ENCODE data around the gene ODAD4.

ODAD4 gene

DNA sequence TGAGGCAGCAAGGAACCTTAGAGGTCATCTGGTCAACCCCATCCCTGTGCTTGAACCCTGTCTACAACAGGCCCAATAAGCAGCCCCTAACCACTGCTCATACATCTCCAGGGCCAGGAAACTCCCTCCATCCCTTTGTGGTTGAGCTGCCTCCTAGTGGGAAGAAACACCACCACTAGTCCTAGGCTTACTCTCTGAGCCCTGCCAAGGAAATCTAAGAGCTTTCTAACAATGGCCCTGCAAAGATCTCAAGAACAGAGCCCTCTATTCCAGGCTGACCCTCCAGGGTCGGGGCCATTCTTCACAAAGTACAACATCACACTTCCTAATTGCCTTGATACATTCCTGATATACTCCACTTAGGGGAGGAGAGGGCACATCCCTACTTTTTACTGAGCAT lies 17.5 kb upstream of the ODAD4 start:
- H3K27ac ChIP-seq (ENCODE audit: insufficient read depth, low read length, poor library complexity, severe bottlenecking): no peak overlapping the region
- peaks cover 53% of the 10 kb centered on the region for H3K36me3 ChIP-seq (ENCODE audit: control insufficient read depth, insufficient read depth, low read length)
- peaks cover 8% of the 10 kb centered on the region for H3K4me1 ChIP-seq (ENCODE audit: control insufficient read depth, insufficient read depth, low read length, poor library complexity, severe bottlenecking)
- DNase-seq: no peak
- no peaks in the 10 kb centered on the region for H3K27me3 ChIP-seq (replicated peaks; ENCODE audit: control insufficient read depth, insufficient read depth, low read length, poor library complexity, severe bottlenecking)
- H3K9me3 ChIP-seq (ENCODE audit: control insufficient read depth, low read length): no peaks in the 10 kb centered on the region
- H3K4me3 ChIP-seq (ENCODE audit: insufficient read depth, low read depth, low read length, poor library complexity, severe bottlenecking): no peak overlapping the region

- DNase-seq: no peak
- no peak overlapping the region for H3K4me3 ChIP-seq (ENCODE audit: insufficient read depth, low read depth, low read length, poor library complexity, severe bottlenecking)
- peaks cover 9% of the 10 kb centered on the region for H3K4me1 ChIP-seq (ENCODE audit: control insufficient read depth, insufficient read depth, low read length, poor library complexity, severe bottlenecking)
- no peaks in the 10 kb centered on the region for H3K9me3 ChIP-seq (ENCODE audit: control insufficient read depth, low read length)
- H3K36me3 ChIP-seq (ENCODE audit: control insufficient read depth, insufficient read depth, low read length): peaks cover 51% of the 10 kb centered on the region
- H3K27me3 ChIP-seq (replicated peaks; ENCODE audit: control insufficient read depth, insufficient read depth, low read length, poor library complexity, severe bottlenecking): no peaks in the 10 kb centered on the region
- H3K27ac ChIP-seq (ENCODE audit: insufficient read depth, low read length, poor library complexity, severe bottlenecking): no peak overlapping the region
Measured at GRCh38 chr17:41913798-41914197, 16.6 kb upstream of the ODAD4 start.

DNA sequence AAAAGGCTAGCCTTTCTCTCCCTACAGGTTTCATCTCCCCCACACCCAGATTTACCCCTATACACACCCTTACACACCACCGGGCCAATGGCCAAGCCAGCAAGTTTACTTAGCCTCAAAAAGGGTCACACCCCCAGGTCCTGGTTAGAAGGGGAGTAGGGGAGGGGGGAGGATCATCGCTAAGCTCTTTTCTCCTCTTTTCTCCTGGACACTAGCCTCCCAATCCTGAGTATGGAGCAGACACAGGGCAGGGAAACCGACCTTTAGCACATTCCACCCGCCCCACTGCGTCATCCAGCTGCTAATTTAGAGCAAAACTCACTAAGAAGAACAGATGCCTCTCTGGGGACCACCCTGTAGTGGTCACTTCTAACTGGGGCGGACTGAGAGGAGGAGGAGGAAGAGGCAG lies 16.1 kb upstream of the ODAD4 start:
- H3K4me1 ChIP-seq (ENCODE audit: control insufficient read depth, insufficient read depth, low read length, poor library complexity, severe bottlenecking): peaks cover 9% of the 10 kb centered on the region
- no peaks in the 10 kb centered on the region for H3K27me3 ChIP-seq (replicated peaks; ENCODE audit: control insufficient read depth, insufficient read depth, low read length, poor library complexity, severe bottlenecking)
- DNase-seq: no peak
- H3K36me3 ChIP-seq (ENCODE audit: control insufficient read depth, insufficient read depth, low read length): peaks cover 46% of the 10 kb centered on the region
- no peak overlapping the region for H3K4me3 ChIP-seq (ENCODE audit: insufficient read depth, low read depth, low read length, poor library complexity, severe bottlenecking)
- H3K27ac ChIP-seq (ENCODE audit: insufficient read depth, low read length, poor library complexity, severe bottlenecking): no peak overlapping the region
- no peaks in the 10 kb centered on the region for H3K9me3 ChIP-seq (ENCODE audit: control insufficient read depth, low read length)

DNA sequence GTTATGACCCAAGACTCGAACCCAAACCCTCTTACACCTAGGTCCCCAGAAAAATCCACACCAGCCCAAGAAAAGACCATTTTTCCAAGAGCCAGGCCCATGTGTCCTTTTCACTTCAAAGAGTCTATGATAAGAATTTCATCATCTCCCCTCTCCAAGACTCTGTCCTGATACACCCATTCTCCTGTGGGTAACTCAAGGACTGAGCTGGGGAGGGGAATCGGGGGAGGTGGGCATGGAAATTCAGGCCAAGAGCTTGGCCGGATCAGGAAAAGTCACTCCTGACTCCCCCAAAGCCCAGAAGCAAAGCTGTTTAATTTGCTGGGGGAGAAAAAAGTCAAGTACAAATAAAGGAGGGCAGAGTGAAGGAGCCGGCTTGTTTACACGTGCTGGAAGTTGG lies 15.4 kb upstream of the ODAD4 start:
- no peaks in the 10 kb centered on the region for H3K9me3 ChIP-seq (ENCODE audit: control insufficient read depth, low read length)
- H3K27me3 ChIP-seq (replicated peaks; ENCODE audit: control insufficient read depth, insufficient read depth, low read length, poor library complexity, severe bottlenecking): no peaks in the 10 kb centered on the region
- H3K27ac ChIP-seq (ENCODE audit: insufficient read depth, low read length, poor library complexity, severe bottlenecking): no peak overlapping the region
- H3K4me3 ChIP-seq (ENCODE audit: insufficient read depth, low read depth, low read length, poor library complexity, severe bottlenecking): no peak overlapping the region
- peaks cover 9% of the 10 kb centered on the region for H3K4me1 ChIP-seq (ENCODE audit: control insufficient read depth, insufficient read depth, low read length, poor library complexity, severe bottlenecking)
- no peak for DNase-seq
- H3K36me3 ChIP-seq (ENCODE audit: control insufficient read depth, insufficient read depth, low read length): peaks cover 39% of the 10 kb centered on the region

DNA sequence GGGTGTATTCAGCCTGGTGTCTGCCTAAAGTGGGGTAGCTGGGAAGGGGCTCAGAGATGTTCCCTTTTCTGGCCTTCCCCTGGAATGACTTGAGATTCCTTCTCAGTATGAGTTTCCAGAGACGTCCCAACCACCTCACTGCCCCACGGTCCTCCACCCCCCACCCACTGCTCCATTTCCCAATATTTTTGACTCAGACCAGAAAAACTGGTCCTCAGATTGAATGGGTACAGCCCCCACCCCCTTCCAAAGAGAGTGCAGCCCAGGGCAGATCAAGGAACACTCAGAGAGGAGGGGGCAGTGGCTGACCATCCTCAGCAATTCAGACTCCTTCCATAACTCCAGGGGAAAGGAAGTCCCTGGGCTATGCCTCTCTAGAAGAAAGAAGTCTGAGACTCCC lies 14.9 kb upstream of the ODAD4 start:
- DNase-seq: no peak
- H3K27me3 ChIP-seq (replicated peaks; ENCODE audit: control insufficient read depth, insufficient read depth, low read length, poor library complexity, severe bottlenecking): no peaks in the 10 kb centered on the region
- H3K36me3 ChIP-seq (ENCODE audit: control insufficient read depth, insufficient read depth, low read length): peaks cover 34% of the 10 kb centered on the region
- no peak overlapping the region for H3K4me3 ChIP-seq (ENCODE audit: insufficient read depth, low read depth, low read length, poor library complexity, severe bottlenecking)
- H3K27ac ChIP-seq (ENCODE audit: insufficient read depth, low read length, poor library complexity, severe bottlenecking): no peak overlapping the region
- no peaks in the 10 kb centered on the region for H3K9me3 ChIP-seq (ENCODE audit: control insufficient read depth, low read length)
- H3K4me1 ChIP-seq (ENCODE audit: control insufficient read depth, insufficient read depth, low read length, poor library complexity, severe bottlenecking): peaks cover 9% of the 10 kb centered on the region

DNA sequence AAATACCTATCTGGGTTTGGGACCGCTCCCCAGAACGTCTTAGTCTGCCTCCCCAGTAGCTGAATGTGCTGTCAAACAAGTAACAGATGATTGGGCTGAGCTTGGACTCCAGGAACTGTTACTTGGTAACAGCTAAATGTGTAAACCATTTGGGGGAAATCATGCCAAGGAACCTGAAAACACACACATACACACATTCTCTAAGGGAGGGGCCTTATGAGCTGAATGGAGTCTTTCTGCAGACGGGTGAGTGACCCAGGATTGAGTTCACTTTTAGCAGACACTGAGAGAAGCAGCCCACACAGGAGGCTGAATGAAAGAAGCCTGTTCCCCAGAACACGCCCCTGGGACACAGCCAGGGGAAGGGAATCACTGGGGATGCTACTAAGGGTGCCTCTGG lies 13.2 kb upstream of the ODAD4 start:
- Histone ChIP-seq H3K27ac (ENCODE audit: insufficient read depth, low read length, poor library complexity, severe bottlenecking) (no peak overlapping the region), H3K4me1 (ENCODE audit: control insufficient read depth, insufficient read depth, low read length, poor library complexity, severe bottlenecking) (peaks cover 9% of the 10 kb centered on the region), H3K27me3 (replicated peaks; ENCODE audit: control insufficient read depth, insufficient read depth, low read length, poor library complexity, severe bottlenecking) (no peaks in the 10 kb centered on the region)

DNA sequence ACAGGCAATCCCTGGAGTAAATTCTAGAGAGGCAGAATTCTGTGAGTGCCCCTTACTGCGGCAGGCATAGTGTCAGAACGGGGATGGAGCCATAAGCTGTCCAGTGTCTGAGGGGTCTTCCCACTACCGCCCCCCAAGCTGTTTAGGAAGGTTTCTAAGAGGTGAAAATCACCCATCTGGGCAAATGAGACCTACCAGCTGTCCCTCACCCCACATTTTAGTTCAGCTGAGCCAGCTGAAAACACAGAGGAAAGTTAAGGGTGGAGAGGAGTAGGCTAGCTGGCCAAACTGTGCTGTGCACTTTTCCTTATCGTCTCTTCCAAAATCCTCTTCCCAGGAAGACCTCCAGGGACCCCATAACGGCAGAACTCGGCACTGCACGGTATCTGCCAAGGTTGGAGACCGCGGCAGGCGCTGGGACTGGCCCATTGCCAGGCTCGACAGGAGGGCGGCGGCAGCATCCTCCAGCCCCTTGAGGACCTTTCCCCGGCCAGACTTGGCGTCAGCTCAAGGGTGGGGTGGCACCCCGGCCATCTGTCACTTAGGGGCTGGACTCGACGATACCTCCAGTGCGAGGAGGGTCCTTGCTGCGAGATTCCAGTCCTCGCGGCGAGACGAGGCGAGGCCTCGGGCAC lies 12.6 kb upstream of the ODAD4 start:
- Histone ChIP-seq H3K36me3 (ENCODE audit: control insufficient read depth, insufficient read depth, low read length) (peaks cover 12% of the 10 kb centered on the region), H3K4me1 (ENCODE audit: control insufficient read depth, insufficient read depth, low read length, poor library complexity, severe bottlenecking) (peaks cover 9% of the 10 kb centered on the region), H3K27ac (ENCODE audit: insufficient read depth, low read length, poor library complexity, severe bottlenecking) (peak overlapping the region; percentile 82), H3K4me3 (ENCODE audit: insufficient read depth, low read depth, low read length, poor library complexity, severe bottlenecking) (peak overlapping the region; percentile 100), H3K27me3 (replicated peaks; ENCODE audit: control insufficient read depth, insufficient read depth, low read length, poor library complexity, severe bottlenecking) (no peaks in the 10 kb centered on the region), H3K9me3 (ENCODE audit: control insufficient read depth, low read length) (no peaks in the 10 kb centered on the region)
- DNase-seq: peak in 1 of 3 donors; percentile 30

More for the DNA sequence above, 13.2 kb upstream of the ODAD4 start:
- H3K36me3 ChIP-seq (ENCODE audit: control insufficient read depth, insufficient read depth, low read length): peaks cover 18% of the 10 kb centered on the region
- no peak overlapping the region for H3K4me3 ChIP-seq (ENCODE audit: insufficient read depth, low read depth, low read length, poor library complexity, severe bottlenecking)
- no peak for DNase-seq
- no peaks in the 10 kb centered on the region for H3K9me3 ChIP-seq (ENCODE audit: control insufficient read depth, low read length)

- peaks cover 9% of the 10 kb centered on the region for H3K4me1 ChIP-seq (ENCODE audit: control insufficient read depth, insufficient read depth, low read length, poor library complexity, severe bottlenecking)
Measured at GRCh38 chr17:41918314-41919164, 11.9 kb upstream of the ODAD4 start, which contains the start of gene ACLY. Gene ACLY, minus strand, starts transcription at chr17:41918951. Its CDS starts 5,078 bp downstream, at chr17:41913873.

GRCh38 chr17:41919165-41919817 lies 11.1 kb upstream of the ODAD4 start:
- Histone ChIP-seq H3K27me3 (replicated peaks; ENCODE audit: control insufficient read depth, insufficient read depth, low read length, poor library complexity, severe bottlenecking) (no peaks in the 10 kb centered on the region), H3K36me3 (ENCODE audit: control insufficient read depth, insufficient read depth, low read length) (no peaks in the 10 kb centered on the region), H3K27ac (ENCODE audit: insufficient read depth, low read length, poor library complexity, severe bottlenecking) (no peak overlapping the region), H3K4me1 (ENCODE audit: control insufficient read depth, insufficient read depth, low read length, poor library complexity, severe bottlenecking) (peaks cover 9% of the 10 kb centered on the region), H3K9me3 (ENCODE audit: control insufficient read depth, low read length) (no peaks in the 10 kb centered on the region), H3K4me3 (ENCODE audit: insufficient read depth, low read depth, low read length, poor library complexity, severe bottlenecking) (peak overlapping the region; percentile 100)
- DNase-seq: no peak

More at GRCh38 chr17:41918314-41919164, 11.9 kb upstream of the ODAD4 start, which contains the start of gene ACLY:
- Histone ChIP-seq H3K27ac (ENCODE audit: insufficient read depth, low read length, poor library complexity, severe bottlenecking) (peak within 1 kb of the TSS; percentile 82), H3K36me3 (ENCODE audit: control insufficient read depth, insufficient read depth, low read length) (peaks cover 5% of the 10 kb centered on the region), H3K27me3 (replicated peaks; ENCODE audit: control insufficient read depth, insufficient read depth, low read length, poor library complexity, severe bottlenecking) (no peaks in the 10 kb centered on the region), H3K9me3 (ENCODE audit: control insufficient read depth, low read length) (no peaks in the 10 kb centered on the region), H3K4me3 (ENCODE audit: insufficient read depth, low read depth, low read length, poor library complexity, severe bottlenecking) (peak within 1 kb of the TSS; percentile 100)
- peak; percentile 90 to 93 (median 92) for DNase-seq

Measured in effector memory CD4-positive, alpha-beta T cell (primary cell).